ENCODE data around the gene CSNK1G2. TPM values are rescaled to one million over a fixed set of nuclear protein-coding genes. Genes with fewer than 3 reads are reported as not detected.

The CSNK1G2 gene
- total RNA-seq, 6 experiments from 2014 or later = 44.8 to 52.0 (median 51.1) TPM

- H3K27me3 Mint-ChIP-seq (ENCODE audit: insufficient read depth) = no peaks in the 10 kb centered on the region
- no peaks in the 10 kb centered on the region for H3K9me3 Mint-ChIP-seq
- no peaks in the 10 kb centered on the region for H3K36me3 Mint-ChIP-seq (ENCODE audit: low read depth)
- TF ChIP-seq CTCF (IDR thresholded peaks at IDR 0.05) = no peak
- no peak for DNase-seq
- no peak overlapping the region for H3K27ac Mint-ChIP-seq
- H3K4me3 Mint-ChIP-seq = no peak overlapping the region
- H3K4me1 Mint-ChIP-seq (ENCODE audit: low read depth) = no peaks in the 10 kb centered on the region
These were observed 14.5 kb downstream of the CSNK1G2 start for GRCh38 chr19:1955171-1956121.

GRCh38 chr19:1956122-1956494, 15.1 kb downstream of the CSNK1G2 start:
- Mint-ChIP-seq H3K4me3 (no peak overlapping the region), H3K36me3 (ENCODE audit: low read depth) (no peaks in the 10 kb centered on the region), H3K4me1 (ENCODE audit: low read depth) (no peaks in the 10 kb centered on the region), H3K27ac (no peak overlapping the region), H3K9me3 (no peaks in the 10 kb centered on the region), H3K27me3 (ENCODE audit: insufficient read depth) (no peaks in the 10 kb centered on the region)
- no peak for DNase-seq
- no peak for TF ChIP-seq CTCF (IDR thresholded peaks at IDR 0.05)

- no peaks in the 10 kb centered on the region for H3K36me3 Mint-ChIP-seq (ENCODE audit: low read depth)
- no peak for TF ChIP-seq CTCF (IDR thresholded peaks at IDR 0.05)
- H3K4me1 Mint-ChIP-seq (ENCODE audit: low read depth) = no peaks in the 10 kb centered on the region
- H3K4me3 Mint-ChIP-seq = no peak overlapping the region
- no peak overlapping the region for H3K27ac Mint-ChIP-seq
- DNase-seq = no peak
- H3K9me3 Mint-ChIP-seq = no peaks in the 10 kb centered on the region
- H3K27me3 Mint-ChIP-seq (ENCODE audit: insufficient read depth) = no peaks in the 10 kb centered on the region
These were observed 16.0 kb downstream of the CSNK1G2 start for GRCh38 chr19:1956868-1957492.

- no peaks in the 10 kb centered on the region for H3K27me3 Mint-ChIP-seq (ENCODE audit: insufficient read depth)
These were observed 16.7 kb downstream of the CSNK1G2 start for GRCh38 chr19:1957562-1958248.

More at GRCh38 chr19:1957562-1958248, 16.7 kb downstream of the CSNK1G2 start:
- no peak for DNase-seq
- H3K4me3 Mint-ChIP-seq = no peak overlapping the region
- H3K9me3 Mint-ChIP-seq = no peaks in the 10 kb centered on the region
- H3K27ac Mint-ChIP-seq = no peak overlapping the region
- H3K36me3 Mint-ChIP-seq (ENCODE audit: low read depth) = no peaks in the 10 kb centered on the region
- no peaks in the 10 kb centered on the region for H3K4me1 Mint-ChIP-seq (ENCODE audit: low read depth)
- no peak for TF ChIP-seq CTCF (IDR thresholded peaks at IDR 0.05)
